Gastrocnemius medialis (tissue), 4 donors: ENCODE data around the gene LRRFIP1. TPM values are rescaled to one million over a fixed set of nuclear protein-coding genes. Genes with fewer than 3 reads are reported as not detected.

Experiments used
- ATAC-seq, 2 donors: fragments of 150-250 bp; one replicate each; pipeline ENCODE4 v1.9.1; 2016
- DNase-seq, 2 donors: peaks; one replicate each; pipeline ENCODE4 v3.0.0-alpha.2; 2019
- H3K27ac ChIP-seq, 4 donors: fragments of 200-600 bp; sonication (generic); 1 replicate in 1 of 4; 2 replicates in 3 of 4; pipeline ENCODE4 v1.5.1; 2016 to 2018; ENCODE audit warnings: mild to moderate bottlenecking in 2 of 4, moderate library complexity in 1 of 4
- H3K27me3 ChIP-seq, 3 donors: fragments of 200-600 bp; sonication (generic) in 2 of 3; 1 replicate in 1 of 3; 2 replicates in 2 of 3; pipeline versions ENCODE4 v1.5.1 to v1.6.0; 2016 to 2019; ENCODE audit warnings: mild to moderate bottlenecking in 1 of 3, moderate library complexity in 1 of 3
- H3K36me3 ChIP-seq, 2 donors: fragments of 200-600 bp; sonication (generic) in 1 of 2; one replicate each; pipeline ENCODE4 v1.5.1; 2017 to 2018
- H3K4me1 ChIP-seq, 2 donors: fragments of 200-600 bp; sonication (generic) in 1 of 2; one replicate each; pipeline ENCODE4 v1.5.1; 2016 to 2017; ENCODE audit warnings: mild to moderate bottlenecking in 2 of 2
- H3K4me3 ChIP-seq, 4 donors: fragments of 200-600 bp; sonication (generic) in 3 of 4; 1 replicate in 1 of 4; 2 replicates in 3 of 4; pipeline ENCODE4 v1.5.1; 2016 to 2019; ENCODE audit warnings: mild to moderate bottlenecking in 2 of 4
- H3K9me3 ChIP-seq, 3 donors: fragments of 200-600 bp; sonication (generic) in 2 of 3; 1 replicate in 1 of 3; 2 replicates in 2 of 3; pipeline ENCODE4 v1.5.1; 2016 to 2019
- CTCF ChIP-seq, 5 experiments: fragments of 450-650 bp in 3 of 5; fragments of 200-600 bp in 2 of 5; sonication (generic) in 2 of 5; IDR thresholded peaks in 4 of 5; conservative IDR thresholded peaks in 1 of 5; 1 replicate in 4 of 5; 2 replicates in 1 of 5; pipeline ENCODE4 v1.5.1; 2016 to 2019; ENCODE audit warnings: antibody characterized with exemption in 5 of 5, mild to moderate bottlenecking in 3 of 5, moderate library complexity in 3 of 5
- POLR2A ChIP-seq, 2 donors: fragments of 450-650 bp; IDR thresholded peaks; one replicate each; pipeline ENCODE4 v1.6.1; 2017; ENCODE audit warnings: antibody characterized with exemption in 2 of 2, mild to moderate bottlenecking in 2 of 2, moderate library complexity in 2 of 2
- in situ Hi-C, 4 donors: fragments of 200-750 bp; cut with MboI; loops; one replicate each; pipeline versions ENCODE4 v1.15.0 to v1.8.0; 2017; ENCODE audit warnings: low sequenced_read_pairs in 4 of 4
- intact Hi-C: fragments of 100-400 bp; cut with DNase I; formaldehyde crosslinking; loops from one replicate; pipeline ENCODE4 v1.15.1; 2023; ENCODE audit warnings: low total_unique reads
- total RNA-seq, 4 donors: library from RNA; depleted of rRNA; stranded (reverse); fragments of >200 nt; gene quantifications; one replicate each; pipeline versions ENCODE4 v1.1.0 to v1.2.3, GENCODE V29; 2016

Gene LRRFIP1
- total RNA-seq, 4 donors from 2014 or later, result 37.9 to 74.1 (median 54.0) TPM

- no peak overlapping the region for H3K4me3 ChIP-seq
- in situ Hi-C loops (no loop called here), intact Hi-C loops (no loop called here)
These were observed 74.5 kb downstream of the LRRFIP1 start for GRCh38 chr2:237701859-237702390.

GRCh38 chr2:237702441-237703391 is 75.3 kb downstream of the LRRFIP1 start:
- no peaks in the 10 kb centered on the region for H3K9me3 ChIP-seq
- intact Hi-C loops, result no loop called here
- no peaks in the 10 kb centered on the region for H3K36me3 ChIP-seq
- TF ChIP-seq POLR2A (IDR thresholded peaks at IDR 0.05) (no peak), CTCF (IDR thresholded peaks at IDR 0.05 in 4 of 5, conservative IDR thresholded peaks at IDR 0.05 in 1 of 5) (peak in 1 of 5 experiments; percentile 18)
- in situ Hi-C loops, result no loop called here
- H3K4me1 ChIP-seq, result peaks cover 77 to 99% of the 10 kb centered on the region in 2 donors
- peak overlapping the region in 1 of 4 donors; percentile 23 for H3K4me3 ChIP-seq
- peak overlapping the region; percentile 85 to 98 (median 95) for H3K27ac ChIP-seq
- ATAC-seq (no peak), DNase-seq (no peak)
- H3K27me3 ChIP-seq, result no peaks in the 10 kb centered on the region

More at GRCh38 chr2:237701859-237702390, 74.5 kb downstream of the LRRFIP1 start:
- Histone ChIP-seq H3K9me3 (no peaks in the 10 kb centered on the region), H3K27me3 (no peaks in the 10 kb centered on the region), H3K27ac (peak overlapping the region; percentile 85 to 98 (median 95)), H3K4me1 (peaks cover 77 to 99% of the 10 kb centered on the region in 2 donors), H3K36me3 (no peaks in the 10 kb centered on the region)
- TF ChIP-seq POLR2A (IDR thresholded peaks at IDR 0.05) (no peak), CTCF (IDR thresholded peaks at IDR 0.05 in 4 of 5, conservative IDR thresholded peaks at IDR 0.05 in 1 of 5) (no peak)
- DNase-seq (no peak), ATAC-seq (no peak)

- ATAC-seq (no peak), DNase-seq (no peak)
- no peak overlapping the region for H3K4me3 ChIP-seq
- intact Hi-C loops (no loop called here), in situ Hi-C loops (no loop called here)
- no peaks in the 10 kb centered on the region for H3K27me3 ChIP-seq
- no peaks in the 10 kb centered on the region for H3K36me3 ChIP-seq
- TF ChIP-seq POLR2A (IDR thresholded peaks at IDR 0.05), result no peak
- peak overlapping the region; percentile 85 to 98 (median 95) for H3K27ac ChIP-seq
- H3K9me3 ChIP-seq, result no peaks in the 10 kb centered on the region
- H3K4me1 ChIP-seq, result peaks cover 69 to 94% of the 10 kb centered on the region in 2 donors
These were observed 77.4 kb downstream of the LRRFIP1 start for GRCh38 chr2:237704501-237705434.

GRCh38 chr2:237706257-237706656 is 78.9 kb downstream of the LRRFIP1 start:
- DNase-seq (no peak), ATAC-seq (no peak)
- Histone ChIP-seq H3K9me3 (no peaks in the 10 kb centered on the region), H3K36me3 (no peaks in the 10 kb centered on the region), H3K27ac (peak overlapping the region; percentile 85 to 98 (median 95)), H3K4me3 (no peak overlapping the region), H3K27me3 (no peaks in the 10 kb centered on the region), H3K4me1 (peaks cover 54 to 79% of the 10 kb centered on the region in 2 donors)
- in situ Hi-C loops (no loop called here), intact Hi-C loops (no loop called here)
- TF ChIP-seq CTCF (IDR thresholded peaks at IDR 0.05 in 4 of 5, conservative IDR thresholded peaks at IDR 0.05 in 1 of 5) (no peak), POLR2A (IDR thresholded peaks at IDR 0.05) (no peak)
